ENCODE data around the gene LY6G6F.

Gene LY6G6F, protein sequence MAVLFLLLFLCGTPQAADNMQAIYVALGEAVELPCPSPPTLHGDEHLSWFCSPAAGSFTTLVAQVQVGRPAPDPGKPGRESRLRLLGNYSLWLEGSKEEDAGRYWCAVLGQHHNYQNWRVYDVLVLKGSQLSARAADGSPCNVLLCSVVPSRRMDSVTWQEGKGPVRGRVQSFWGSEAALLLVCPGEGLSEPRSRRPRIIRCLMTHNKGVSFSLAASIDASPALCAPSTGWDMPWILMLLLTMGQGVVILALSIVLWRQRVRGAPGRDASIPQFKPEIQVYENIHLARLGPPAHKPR

DNA sequence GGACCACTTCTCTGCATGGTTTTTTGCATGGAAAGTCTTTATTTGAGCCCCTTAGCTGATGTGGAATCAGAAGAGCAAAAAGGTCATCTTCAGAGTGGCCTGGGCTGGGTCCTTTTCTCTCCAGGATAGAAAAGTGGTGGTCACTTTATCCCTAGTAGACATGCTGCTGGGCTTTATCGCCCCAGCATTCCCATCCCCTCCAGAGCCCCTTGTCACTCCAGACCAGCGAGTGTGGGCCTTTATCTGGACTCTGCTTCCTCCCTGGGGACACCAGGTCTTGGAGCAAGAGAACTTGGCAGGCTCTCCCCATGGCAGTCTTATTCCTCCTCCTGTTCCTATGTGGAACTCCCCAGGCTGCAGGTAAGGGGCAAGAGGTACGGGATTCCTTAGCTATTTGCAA is at the start of gene LY6G6F:
Gene LY6G6F, plus strand, starts transcription at position 268 of the 400 bp plus-strand sequence. Its CDS starts 41 bp downstream, at position 309.
- no peak for DNase-seq

DNA sequence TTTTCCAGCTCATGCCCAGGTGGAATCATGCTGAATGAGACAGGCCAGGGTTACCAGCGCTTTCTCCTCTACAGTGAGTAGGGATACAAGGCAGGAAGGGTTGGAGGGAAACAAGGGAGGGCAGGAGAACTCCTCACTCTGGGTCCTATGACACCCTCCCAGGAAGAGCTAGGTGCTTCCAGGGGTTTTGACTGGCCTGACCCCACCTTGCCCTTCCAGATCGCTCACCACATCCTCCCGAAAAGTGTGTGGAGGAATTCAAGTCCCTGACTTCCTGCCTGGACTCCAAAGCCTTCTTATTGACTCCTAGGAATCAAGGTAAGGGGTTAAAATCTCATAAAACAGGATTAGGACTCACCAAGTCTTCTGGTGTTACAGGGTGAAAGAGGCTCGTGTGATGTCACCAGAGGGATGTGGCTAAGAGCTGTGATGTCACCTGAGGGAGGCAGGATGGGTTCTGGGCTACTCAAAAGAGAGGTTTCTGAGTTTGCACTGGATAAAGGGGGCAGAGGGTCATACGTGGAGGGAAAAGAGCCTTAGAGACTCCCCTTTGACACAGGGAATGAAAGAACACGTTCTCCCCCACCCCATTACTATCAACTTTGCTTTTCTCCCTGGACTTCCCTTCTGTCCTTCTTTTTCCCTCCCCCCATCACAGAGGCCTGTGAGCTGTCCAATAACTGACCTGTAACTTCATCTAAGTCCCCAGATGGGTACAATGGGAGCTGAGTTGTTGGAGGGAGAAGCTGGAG is 49.1 kb upstream of the LY6G6F start:
- DNase-seq: no peak

DNA sequence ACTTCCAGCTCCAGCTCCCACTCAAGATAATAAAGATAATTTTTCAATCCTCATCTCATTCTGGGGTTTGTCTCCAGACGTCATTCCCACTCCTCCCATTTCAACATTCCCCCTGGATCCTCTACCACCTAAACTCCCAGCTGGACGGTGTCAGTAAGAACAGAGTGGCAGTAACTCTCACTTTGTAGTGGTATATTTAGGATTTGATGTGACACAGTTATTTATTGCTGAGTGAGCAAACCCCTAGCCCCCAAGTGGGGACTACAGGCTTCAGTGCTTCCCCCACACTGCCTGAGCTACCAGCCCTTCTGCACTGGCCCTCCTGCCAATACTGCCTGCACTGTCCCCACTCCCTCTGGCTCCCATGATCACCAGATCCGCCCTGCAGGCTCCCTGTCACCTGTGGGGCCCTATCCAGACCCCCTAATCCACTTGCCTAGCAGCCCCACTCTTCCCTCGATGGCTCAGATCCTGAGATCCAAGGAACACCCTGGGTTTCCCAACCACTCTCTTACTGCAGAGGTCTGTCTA is 48.4 kb upstream of the LY6G6F start:
- no peak for DNase-seq

DNA sequence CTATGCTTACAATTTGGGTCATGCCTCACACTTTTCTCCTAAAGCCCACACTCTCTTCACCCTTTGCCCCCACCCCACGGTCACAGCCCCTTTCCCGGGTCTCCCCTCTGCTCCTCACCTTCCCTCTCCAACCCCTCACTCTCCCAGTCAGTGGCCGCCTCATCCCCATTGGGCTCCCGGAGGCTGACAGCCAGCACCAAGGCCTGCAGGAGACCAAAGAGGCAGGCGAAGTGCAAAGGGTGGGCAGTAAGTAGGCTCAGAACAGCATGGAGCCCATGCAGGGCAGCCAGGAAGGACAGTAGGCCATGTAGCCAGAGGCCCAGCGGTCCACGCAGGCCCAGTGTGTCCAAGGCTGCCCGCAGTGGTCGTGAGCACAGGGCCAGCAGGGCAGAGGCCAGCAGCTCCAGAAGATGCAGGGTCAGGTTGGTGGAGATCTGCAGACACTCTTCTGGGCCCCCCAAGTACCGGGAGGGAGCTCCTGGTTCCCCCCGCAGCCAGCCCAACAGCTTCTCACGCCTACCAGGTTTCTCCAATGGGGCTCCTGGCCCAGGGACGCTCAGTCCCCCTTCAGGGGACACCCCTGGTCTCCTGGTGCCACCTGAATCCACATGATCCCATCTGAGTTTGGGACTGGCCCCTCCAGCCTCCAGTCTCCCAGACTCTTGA is 47.5 kb upstream of the LY6G6F start:
- no peak for DNase-seq

DNA sequence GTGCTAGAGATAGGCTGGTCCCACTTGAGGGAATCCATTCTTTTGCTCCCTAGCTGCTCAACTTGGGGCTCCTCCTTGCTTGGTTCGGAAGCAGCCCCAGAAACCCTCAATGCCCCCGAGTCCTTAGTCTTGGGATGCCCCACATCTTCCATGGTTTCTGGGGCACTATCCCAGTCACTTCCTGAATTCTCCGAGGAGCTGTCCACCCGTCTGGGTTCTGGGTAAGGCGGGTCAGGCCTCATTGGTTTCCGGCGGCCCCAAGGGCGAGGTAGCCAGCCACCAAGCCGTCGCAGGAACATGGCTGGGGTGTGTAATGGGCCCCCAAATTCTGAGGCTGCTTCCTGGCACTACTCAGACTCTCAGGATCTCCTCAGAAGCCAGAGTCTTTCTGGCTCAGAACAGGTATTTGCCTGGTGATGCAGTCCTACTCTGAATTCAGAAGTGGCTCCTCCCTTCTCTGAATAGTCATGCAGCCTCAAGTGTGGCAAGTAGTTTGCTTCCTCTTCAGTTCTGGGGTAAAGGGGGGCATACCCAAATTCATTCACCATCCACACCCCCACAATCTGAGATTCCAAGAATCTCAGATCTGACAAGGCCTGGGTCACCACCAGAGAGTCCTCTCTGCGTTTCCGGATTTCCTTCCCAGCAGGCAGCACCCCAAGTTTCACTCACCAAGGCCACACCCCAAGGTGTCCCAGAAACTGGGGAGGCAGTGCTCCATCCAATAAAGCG is 46.9 kb upstream of the LY6G6F start:
- no peak for DNase-seq

DNA sequence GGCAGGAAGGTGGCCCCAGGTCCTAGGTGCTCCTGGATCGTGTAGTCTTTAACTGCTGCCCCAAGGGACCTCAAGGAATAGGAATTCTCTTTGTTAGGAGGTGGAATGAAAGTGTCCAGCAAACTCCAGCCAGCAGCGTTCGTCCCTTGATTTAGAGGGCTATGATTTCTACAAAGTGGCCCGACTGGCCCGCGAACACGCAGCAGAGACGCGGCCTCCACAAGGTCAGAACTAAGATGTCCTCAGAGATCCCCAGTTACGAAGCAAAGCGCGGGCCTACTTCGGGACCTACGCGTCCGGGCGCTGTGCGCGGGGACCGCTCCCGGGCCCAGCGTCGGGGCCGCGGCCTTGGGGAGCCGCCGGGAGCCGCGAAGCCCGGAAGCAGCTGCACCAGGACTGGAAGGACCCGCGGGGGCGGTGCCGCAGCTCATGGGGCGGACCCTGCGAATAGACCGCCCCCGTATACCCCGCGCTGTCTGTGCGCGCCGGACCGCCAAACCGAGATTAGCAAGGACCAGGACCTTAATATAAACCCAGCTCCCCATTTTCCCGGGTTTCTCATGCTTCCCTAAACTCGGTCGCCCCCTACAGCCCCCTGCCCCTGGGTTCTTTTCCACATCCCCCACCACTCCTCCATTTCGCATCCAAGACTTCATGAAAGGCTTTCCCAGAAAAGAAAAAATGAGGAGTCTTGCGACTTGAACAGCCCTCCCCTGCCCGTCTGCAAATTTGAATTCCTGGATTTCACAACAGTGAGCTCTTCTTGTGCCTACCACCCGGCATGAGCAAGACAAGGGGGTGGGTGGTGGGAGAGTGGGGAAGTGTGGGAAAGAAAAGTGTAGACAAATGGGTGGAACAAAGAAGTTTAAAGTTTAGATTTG is 46.0 kb upstream of the LY6G6F start, which contains the start of gene C6orf47:
Gene C6orf47, minus strand, starts transcription at position 398 of the 881 bp plus-strand sequence. CDS start 831 bp downstream, outside the sequence.
- peak; percentile 89 for DNase-seq

DNA sequence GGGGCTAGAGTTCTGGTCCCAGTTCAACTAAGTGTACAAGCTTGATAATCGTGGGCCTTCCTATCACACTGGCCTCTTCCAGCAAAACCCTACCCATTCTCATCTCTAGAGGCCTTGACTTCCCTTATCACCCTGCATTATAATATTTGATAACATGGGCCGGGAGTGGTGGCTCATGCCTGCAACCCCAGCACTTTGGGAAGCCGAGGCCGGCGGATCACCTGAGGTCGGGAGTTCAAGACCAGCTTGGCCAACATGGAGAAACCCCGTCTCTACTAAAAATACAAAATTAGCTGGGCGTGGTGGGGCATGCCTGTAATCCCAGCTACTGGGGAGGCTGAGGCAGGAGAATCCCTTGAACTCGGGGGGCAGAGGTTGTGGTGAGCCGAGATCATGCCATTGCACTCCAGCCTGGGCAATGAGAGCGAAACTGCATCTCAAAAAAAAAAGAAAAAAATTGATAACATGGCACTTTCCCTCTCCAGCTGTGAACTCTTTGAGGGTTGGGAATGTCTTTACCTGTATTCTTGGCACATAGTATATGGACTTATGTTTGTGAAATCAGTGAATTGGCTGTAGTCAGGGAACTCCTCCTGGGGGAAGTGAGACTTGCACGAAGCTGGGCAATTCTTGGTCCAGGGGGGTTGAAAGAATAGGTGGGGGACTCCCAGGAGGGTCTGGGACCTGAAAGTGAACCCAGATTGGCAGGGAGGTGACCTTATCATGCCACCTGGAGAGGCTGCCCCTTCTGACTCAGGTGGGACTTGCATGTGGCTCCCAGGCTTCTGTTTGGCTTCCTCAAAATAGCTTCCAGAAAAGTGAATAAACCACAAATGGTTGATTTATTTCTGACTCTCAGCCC is 45.2 kb upstream of the LY6G6F start:
- no peak for DNase-seq

DNA sequence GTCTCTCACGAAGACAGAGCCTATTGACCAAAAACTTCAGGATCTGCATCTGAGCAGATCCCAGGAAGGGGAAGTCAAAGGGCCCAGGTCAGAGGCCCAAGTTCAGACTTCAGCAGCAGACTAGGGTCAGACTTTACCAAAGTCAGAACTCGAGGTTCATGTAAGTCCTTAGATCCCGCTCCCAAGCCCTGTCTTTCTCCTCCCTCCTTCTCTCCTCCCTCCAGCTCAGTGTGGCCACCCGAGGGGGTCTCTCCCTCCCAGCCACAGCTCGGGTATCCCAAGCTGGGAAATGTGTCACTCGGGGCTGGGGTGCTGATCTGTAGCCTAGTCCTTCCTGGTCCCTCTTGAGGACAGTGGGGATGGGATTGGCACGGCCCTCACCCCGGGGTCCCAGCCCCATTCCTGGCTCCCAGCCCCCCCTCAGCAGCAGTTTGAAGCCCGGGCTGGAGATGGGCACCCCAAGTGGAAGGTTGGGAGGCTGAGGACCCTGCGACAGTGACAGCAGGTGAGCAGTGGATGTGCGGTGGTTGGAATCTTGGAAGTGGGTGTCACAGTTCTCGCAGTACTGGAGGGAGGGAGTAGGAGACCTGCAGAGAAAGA is 44.4 kb upstream of the LY6G6F start:
- no peak for DNase-seq

DNA sequence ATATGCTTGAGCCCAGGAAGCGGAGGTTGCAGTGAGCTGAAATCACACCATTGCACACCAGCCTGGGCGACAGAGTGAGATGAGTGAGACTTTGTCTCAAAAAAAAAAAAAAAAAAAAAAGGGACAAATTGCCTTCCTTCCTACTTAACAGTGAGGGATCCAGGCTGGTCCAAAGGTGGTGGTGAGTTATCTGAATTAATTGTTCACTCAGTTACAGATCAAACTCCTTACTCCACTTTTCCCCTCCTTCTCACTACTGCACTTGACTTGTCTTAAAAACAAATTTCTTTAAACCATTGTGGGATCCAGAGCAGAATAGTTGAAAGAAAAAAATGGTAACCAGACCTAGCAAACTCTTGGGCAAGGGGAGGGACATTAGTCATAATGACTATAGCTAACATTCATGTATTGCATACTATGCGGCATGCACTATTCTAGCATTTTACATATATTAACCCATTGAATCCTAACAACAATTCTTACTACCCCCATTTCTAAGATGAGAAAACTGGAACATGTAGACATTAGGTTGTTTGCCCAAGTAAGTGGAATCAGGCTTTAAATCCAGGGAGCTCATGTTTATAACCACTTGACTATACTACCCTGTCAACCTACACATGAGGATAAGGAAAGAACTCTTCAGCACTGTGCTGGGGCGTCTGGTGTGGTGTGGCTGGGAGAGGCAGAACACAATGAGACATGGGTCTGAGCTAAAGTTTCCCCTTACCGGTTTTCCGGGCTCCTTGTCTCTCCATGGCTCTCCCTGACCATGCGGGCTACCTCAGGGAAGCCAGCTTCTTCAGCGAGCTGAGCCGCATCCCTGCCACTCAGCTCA is 43.3 kb upstream of the LY6G6F start:
- DNase-seq: no peak

DNA sequence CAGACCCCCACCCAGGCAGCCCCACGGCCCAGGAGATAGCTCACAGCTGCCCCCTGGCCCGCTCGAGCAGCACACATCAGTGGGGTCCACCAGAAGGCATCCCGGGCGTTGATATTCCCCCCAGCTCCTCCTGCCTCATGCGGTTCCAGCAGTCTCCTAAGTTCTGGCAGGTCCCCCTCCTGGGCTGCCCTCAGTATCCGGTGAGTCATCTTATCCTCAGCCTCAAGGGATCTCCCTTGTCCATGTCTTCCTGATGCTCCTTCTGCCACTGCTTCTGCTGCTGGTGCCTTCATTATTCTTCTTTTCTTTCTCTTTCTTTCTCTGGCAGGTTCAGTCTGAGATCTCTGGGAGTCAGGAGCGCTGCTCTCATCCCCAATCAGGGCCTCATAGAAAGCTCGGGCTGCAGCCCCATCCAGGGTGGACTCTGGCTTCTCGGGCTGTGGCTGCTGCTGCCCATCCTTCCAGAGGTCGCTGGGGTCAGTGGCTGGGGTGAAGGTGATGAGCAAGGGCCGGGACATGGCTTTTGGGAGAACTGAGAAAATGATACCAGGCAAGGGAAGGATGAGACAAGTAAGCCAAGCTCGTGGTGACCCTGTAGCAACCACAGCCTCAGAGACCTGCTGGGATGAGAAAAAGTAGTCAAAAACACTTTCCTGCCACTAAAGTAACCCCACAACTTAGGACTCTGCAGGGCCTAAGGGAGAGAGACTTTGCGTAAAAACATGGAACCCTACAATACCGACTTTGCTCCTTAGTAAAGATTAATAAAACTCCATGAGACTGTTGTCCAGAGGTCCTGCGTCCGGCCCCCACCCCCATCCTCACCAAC is 42.5 kb upstream of the LY6G6F start:
- DNase-seq: no peak

DNA sequence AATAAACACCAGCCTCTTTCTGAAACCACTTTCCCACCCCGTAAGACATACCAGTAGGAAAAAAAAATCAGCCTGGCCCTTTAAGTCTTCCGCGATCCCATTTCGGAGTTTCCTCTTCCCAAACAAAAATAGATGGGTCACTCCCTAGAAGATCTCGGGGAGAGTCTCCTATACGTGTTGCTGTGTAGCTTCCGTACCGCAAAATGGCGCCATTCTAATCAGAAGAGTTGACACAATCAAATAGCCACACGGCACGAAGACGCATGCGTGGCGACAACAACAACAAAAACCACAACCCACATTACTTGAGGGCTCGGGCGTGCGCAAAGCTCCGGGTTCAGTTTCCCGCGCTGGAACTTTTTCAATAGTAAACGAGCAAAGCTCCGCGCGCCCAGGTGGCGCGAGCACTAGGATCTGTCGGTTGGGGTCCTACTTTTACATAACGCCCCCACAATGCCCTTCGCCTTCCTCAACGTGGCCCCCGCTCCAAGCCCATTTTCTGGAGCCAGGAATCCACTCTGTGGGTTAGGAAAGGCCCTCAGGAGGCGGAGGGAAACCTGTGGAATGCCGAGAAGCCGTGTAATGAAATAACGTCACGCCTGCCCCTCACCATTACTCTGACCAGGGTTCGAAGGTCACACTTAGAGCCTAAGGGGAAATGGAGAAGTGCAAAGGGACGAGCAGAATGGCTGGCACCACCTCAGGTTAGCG is 41.7 kb upstream of the LY6G6F start, which contains the start of gene GPANK1:
Gene GPANK1, minus strand, starts transcription at position 208 of the 711 bp plus-strand sequence. CDS start 519 bp downstream, outside the sequence.
- peak; percentile 90 for DNase-seq

DNA sequence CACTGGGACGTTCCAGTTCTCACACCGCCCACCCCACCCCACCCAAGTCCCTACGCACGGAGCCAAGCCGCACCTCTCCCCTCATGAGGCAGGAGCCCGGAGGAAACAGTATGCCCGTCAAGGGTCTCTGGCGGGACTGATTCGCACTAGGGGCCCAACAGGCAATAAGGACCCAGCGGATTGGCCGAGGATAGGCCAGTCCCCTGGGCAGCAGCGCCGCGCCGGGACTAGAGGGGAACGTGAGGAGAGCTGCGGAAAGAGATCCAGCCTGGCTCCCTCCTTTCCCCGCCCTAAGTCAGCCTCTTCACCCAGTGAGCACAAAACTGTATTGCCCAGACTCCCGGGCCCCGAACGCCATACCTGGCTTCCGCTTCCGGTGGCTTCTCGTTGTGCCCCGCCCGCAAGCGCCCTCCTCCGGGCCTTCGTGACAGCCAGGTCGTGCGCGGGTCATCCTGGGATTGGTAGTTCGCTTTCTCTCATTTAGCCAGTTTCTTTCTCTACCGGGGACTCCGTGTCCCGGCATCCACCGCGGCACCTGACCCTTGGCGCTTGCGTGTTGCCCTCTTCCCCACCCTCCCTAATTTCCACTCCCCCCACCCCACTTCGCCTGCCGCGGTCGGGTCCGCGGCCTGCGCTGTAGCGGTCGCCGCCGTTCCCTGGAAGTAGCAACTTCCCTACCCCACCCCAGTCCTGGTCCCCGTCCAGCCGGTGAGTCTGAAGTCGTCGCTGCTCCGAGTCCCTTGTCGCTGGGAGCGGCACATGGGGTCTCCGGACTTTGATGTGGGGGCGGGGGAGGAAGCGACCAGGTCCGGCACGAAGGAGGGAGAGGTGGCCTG is 40.9 kb upstream of the LY6G6F start, which contains the start of gene CSNK2B:
Gene CSNK2B, plus strand, starts transcription at position 580 of the 836 bp plus-strand sequence. CDS start 752 bp downstream, outside the sequence.
- DNase-seq: peak; percentile 99

DNA sequence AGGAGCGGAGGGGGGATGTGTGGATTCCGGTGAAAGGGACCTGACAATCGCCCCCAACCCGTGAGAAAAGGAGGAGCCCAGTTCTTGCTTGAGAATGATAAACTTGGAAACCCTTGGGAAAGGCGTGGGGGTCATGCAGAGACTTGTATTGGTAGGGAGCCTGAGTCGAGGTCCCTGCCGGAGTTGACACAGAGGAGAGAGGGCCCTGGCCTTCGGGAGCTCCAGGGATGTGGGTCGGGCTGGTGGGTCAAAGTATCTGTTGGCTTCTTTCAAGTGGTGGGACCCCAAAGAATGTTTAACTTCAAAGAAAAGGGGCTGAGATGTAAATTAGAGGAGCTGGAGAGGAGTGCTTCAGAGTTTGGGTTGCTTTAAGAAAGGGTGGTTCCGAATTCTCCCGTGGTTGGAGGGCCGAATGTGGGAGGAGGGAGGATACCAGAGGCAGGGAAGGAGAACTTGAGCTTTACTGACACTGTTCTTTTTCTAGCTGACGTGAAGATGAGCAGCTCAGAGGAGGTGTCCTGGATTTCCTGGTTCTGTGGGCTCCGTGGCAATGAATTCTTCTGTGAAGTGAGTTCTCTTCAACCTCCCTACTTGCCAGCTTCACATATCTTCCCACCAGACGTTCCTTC is 40.2 kb upstream of the LY6G6F start:
- no peak for DNase-seq

DNA sequence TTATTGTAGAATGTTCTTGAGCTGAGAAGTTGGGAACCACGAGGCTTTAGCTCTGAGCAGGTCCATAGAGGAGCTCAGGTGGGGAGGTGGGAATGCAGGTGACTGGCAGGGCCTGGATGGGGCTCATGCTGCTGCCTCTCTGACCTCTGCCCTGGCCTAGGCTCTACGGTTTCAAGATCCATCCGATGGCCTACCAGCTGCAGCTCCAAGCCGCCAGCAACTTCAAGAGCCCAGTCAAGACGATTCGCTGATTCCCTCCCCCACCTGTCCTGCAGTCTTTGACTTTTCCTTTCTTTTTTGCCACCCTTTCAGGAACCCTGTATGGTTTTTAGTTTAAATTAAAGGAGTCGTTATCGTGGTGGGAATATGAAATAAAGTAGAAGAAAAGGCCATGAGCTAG is 37.0 kb upstream of the LY6G6F start, which contains the start of gene LY6G5B:
Gene LY6G5B, plus strand, starts transcription at position 301 of the 400 bp plus-strand sequence. CDS start 975 bp downstream, outside the sequence.
- no peak for DNase-seq

DNA sequence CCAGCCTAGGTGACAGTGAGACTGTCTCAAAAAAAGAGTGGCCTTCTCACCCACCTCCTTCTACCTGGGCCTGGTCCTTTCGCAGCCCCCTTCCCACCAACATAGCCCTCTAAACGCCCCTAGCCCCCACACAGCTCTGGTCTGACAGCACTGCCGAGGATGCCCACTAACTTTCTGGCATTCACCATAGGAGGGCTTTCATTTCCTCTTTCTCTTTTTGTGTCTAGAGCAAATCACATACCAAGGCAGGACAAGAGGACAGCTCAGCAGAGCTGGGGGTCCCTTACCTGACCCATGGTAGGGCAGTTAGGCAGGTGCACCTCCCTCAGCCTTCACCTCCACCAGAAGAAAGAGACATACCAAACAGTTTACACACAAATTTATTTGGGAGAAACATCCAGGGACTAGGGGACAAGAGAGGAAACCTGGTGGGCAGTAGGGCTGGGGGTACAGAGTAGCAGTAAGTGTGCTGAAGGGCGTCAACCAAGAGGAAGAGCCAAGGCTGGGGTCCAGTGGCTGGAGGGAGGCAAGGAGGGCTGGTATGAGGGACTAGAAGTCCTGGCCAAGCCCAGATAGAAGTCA is 30.3 kb upstream of the LY6G6F start:
- no peak for DNase-seq
